ENCODE results near the gene KIAA1671. TPM values are rescaled to one million over a fixed set of nuclear protein-coding genes. Genes with fewer than 3 reads are reported as not detected.

The KIAA1671 gene
- polyA plus RNA-seq, 1 of the 3 experiments (the other 2 are of a cell fraction): 7.4 TPM

- no peak for TF ChIP-seq MXI1 (IDR thresholded peaks at IDR 0.05; ENCODE audit: low read depth, low read length)
- no peak for TF ChIP-seq GATA2 (CRISPR knock-in tag; IDR thresholded peaks at IDR 0.05)
- TF ChIP-seq RXRA (IDR thresholded peaks at IDR 0.05; ENCODE audit: borderline replicate concordance, low read depth): no peak
Observed at GRCh38 chr22:25085156-25085555, 132.6 kb downstream of the KIAA1671 start (continued).

GRCh38 chr22:25085930-25086901 is 133.7 kb downstream of the KIAA1671 start:
- no peaks in the 10 kb centered on the region for H3F3A ChIP-seq (replicated peaks; ENCODE audit: insufficient read depth)
- 0 out of 2 replicates have a peak, but pooled peaks cover 7% of the 10 kb centered on the region for H4K20me1 ChIP-seq (ENCODE audit: insufficient read depth)
- no peak overlapping the region for H3K4me2 ChIP-seq
- no peak for TF ChIP-seq SMC3 (IDR thresholded peaks at IDR 0.05; ENCODE audit: low read depth, low read length)
- WGBS (ENCODE audit: low lambda C conversion rate): 92% methylated on average over 14 of the region's 14 CpGs
- POLR2A ChIA-PET: no interaction called here
- no peak overlapping the region for H3K4me3 ChIP-seq (ENCODE audit: low read depth in 2 of 2, low read length in 1 of 2)
- CTCF ChIA-PET: interaction anchor here (0.6 to 1.4 kb wide), 4 partner anchors 9 to 1034 kb away, joined by 3 to 4 read pairs (median 4); no protein-coding TSS in a partner anchor
- no peaks in the 10 kb centered on the region for H3K79me2 ChIP-seq (ENCODE audit: insufficient read depth)
- H3K9me2 ChIP-seq: no peaks in the 10 kb centered on the region
- H3K27me3 ChIP-seq (ENCODE audit: insufficient read depth): no peaks in the 10 kb centered on the region
- H3K9me3 ChIP-seq: no peaks in the 10 kb centered on the region
- H3K4me1 ChIP-seq (ENCODE audit: control insufficient read depth in 1 of 2, insufficient read depth in 2 of 2, low read depth in 1 of 2, low read length in 1 of 2): peaks cover 0 to 20% of the 10 kb centered on the region in 2 experiments; a peak in 1 of 4 replicates
- DNase-seq: no peak
- H3K27ac ChIP-seq (ENCODE audit: low read depth in 2 of 2, low read length in 1 of 2): no peak overlapping the region
- no peaks in the 10 kb centered on the region for H3K36me3 ChIP-seq (replicated peaks in 1 of 2; ENCODE audit: control insufficient read depth in 1 of 2, insufficient read depth in 2 of 2, low read length in 1 of 2)
- H3K9ac ChIP-seq: no peak overlapping the region
- no peak overlapping the region for H2AFZ ChIP-seq (ENCODE audit: low read depth)

- H3K4me1 ChIP-seq (ENCODE audit: control insufficient read depth in 1 of 2, insufficient read depth in 2 of 2, low read depth in 1 of 2, low read length in 1 of 2): peaks cover 0 to 18% of the 10 kb centered on the region in 2 experiments; a peak in 1 of 4 replicates
- TF ChIP-seq CHD2 (IDR thresholded peaks at IDR 0.05; ENCODE audit: low read length, partially characterized antibody) (no peak), ZBTB33 (IDR thresholded peaks at IDR 0.05; ENCODE audit: borderline replicate concordance, low read depth) (no peak), NFIC (IDR thresholded peaks at IDR 0.05; ENCODE audit: borderline replicate concordance) (no peak), MEF2A (IDR thresholded peaks at IDR 0.05; ENCODE audit: borderline replicate concordance, low read depth) (no peak), JUND (IDR thresholded peaks at IDR 0.05) (no peak), ELF1 (IDR thresholded peaks at IDR 0.05) (no peak), PBX3 (IDR thresholded peaks at IDR 0.05) (no peak), USF2 (IDR thresholded peaks at IDR 0.05; ENCODE audit: borderline replicate concordance, low read depth, low read length) (no peak)
- 0 out of 2 replicates have a peak, but pooled peaks cover 7% of the 10 kb centered on the region for H4K20me1 ChIP-seq (ENCODE audit: insufficient read depth)
- H3K4me2 ChIP-seq: no peak overlapping the region
- no peaks in the 10 kb centered on the region for H3K79me2 ChIP-seq (ENCODE audit: insufficient read depth)
- no peaks in the 10 kb centered on the region for H3K9me2 ChIP-seq
- H3K9me3 ChIP-seq: no peaks in the 10 kb centered on the region
- H3K36me3 ChIP-seq (replicated peaks in 1 of 2; ENCODE audit: control insufficient read depth in 1 of 2, insufficient read depth in 2 of 2, low read length in 1 of 2): no peaks in the 10 kb centered on the region
- H3K9ac ChIP-seq: no peak overlapping the region
- CTCF ChIA-PET: interaction anchor here (0.6 to 1.4 kb wide), 4 partner anchors 10 to 1033 kb away, joined by 3 to 4 read pairs (median 4); no protein-coding TSS in a partner anchor
- H3K4me3 ChIP-seq (ENCODE audit: low read depth in 2 of 2, low read length in 1 of 2): no peak overlapping the region
- DNase-seq: no peak
- no peak overlapping the region for H2AFZ ChIP-seq (ENCODE audit: low read depth)
- H3F3A ChIP-seq (replicated peaks; ENCODE audit: insufficient read depth): no peaks in the 10 kb centered on the region
- no peak overlapping the region for H3K27ac ChIP-seq (ENCODE audit: low read depth in 2 of 2, low read length in 1 of 2)
- POLR2A ChIA-PET: no interaction called here
- 76% methylated on average over 5 of the region's 5 CpGs for WGBS (ENCODE audit: low lambda C conversion rate)
- no peaks in the 10 kb centered on the region for H3K27me3 ChIP-seq (ENCODE audit: insufficient read depth)
Observed at GRCh38 chr22:25086902-25087282, 134.4 kb downstream of the KIAA1671 start.
